ENCODE data around the gene BUD31.
"Not testable (repeated sequence)": the region's sequence is repeated elsewhere in the genome, so short reads cannot be mapped to it uniquely, and the experiment has no call there.

The BUD31 gene

GRCh38 chr7:99408379-99409191, at the start of gene BUD31, which contains the start of gene PDAP1:
Gene BUD31, plus strand, starts transcription at chr7:99408969. Its CDS starts 2,124 bp downstream, at chr7:99411093.
Gene PDAP1, minus strand, starts transcription at chr7:99408597. Its CDS starts 49 bp downstream, at chr7:99408548.
- peak; percentile 94 for DNase-seq (ENCODE audit: low spot score)

- no peak for DNase-seq (ENCODE audit: low spot score)
These were observed 49.2 kb upstream of the BUD31 start for GRCh38 chr7:99359465-99360154.

- no peak for DNase-seq (ENCODE audit: low spot score)
These were observed 46.0 kb upstream of the BUD31 start for GRCh38 chr7:99362801-99363200.

GRCh38 chr7:99363286-99363685, 45.5 kb upstream of the BUD31 start:
- no peak for DNase-seq (ENCODE audit: low spot score)

GRCh38 chr7:99365318-99366141, 43.2 kb upstream of the BUD31 start:
- no peak for DNase-seq (ENCODE audit: low spot score)

GRCh38 chr7:99366646-99367045, 42.1 kb upstream of the BUD31 start:
- DNase-seq (ENCODE audit: low spot score): no peak

GRCh38 chr7:99368750-99369389, 39.9 kb upstream of the BUD31 start:
- DNase-seq (ENCODE audit: low spot score): no peak

- DNase-seq (ENCODE audit: low spot score): no peak
These were observed 38.9 kb upstream of the BUD31 start for GRCh38 chr7:99369767-99370391.

- DNase-seq (ENCODE audit: low spot score): no peak
These were observed 37.3 kb upstream of the BUD31 start for GRCh38 chr7:99371376-99371920.

GRCh38 chr7:99372275-99373090, 36.3 kb upstream of the BUD31 start:
- no peak for DNase-seq (ENCODE audit: low spot score)

GRCh38 chr7:99373091-99374066, 35.4 kb upstream of the BUD31 start:
- no peak for DNase-seq (ENCODE audit: low spot score)

GRCh38 chr7:99374111-99375064, 34.4 kb upstream of the BUD31 start, which contains the start of gene ARPC1B:
Gene ARPC1B, plus strand, starts transcription at chr7:99374730. Its CDS starts 10,985 bp downstream, at chr7:99385715.
- DNase-seq (ENCODE audit: low spot score): peak; percentile 33

GRCh38 chr7:99375070-99375807, 33.5 kb upstream of the BUD31 start:
- DNase-seq (ENCODE audit: low spot score): peak; percentile 60

- DNase-seq (ENCODE audit: low spot score): peak; percentile 33
These were observed 29.7 kb upstream of the BUD31 start for GRCh38 chr7:99379043-99379577.

GRCh38 chr7:99379693-99380031, 29.1 kb upstream of the BUD31 start:
- not testable (repeated sequence) for DNase-seq (ENCODE audit: low spot score)

- DNase-seq (ENCODE audit: low spot score): peak; percentile 73
These were observed 28.5 kb upstream of the BUD31 start for GRCh38 chr7:99380032-99380822.

Data from globus pallidus (tissue), 1 donor.